PC-3 (cell line): ENCODE measurements around the gene RBM18. TPM values are rescaled to one million over a fixed set of nuclear protein-coding genes. Genes with fewer than 3 reads are reported as not detected.

ENCODE experiments used
- ATAC-seq: fragments of 200-7000 bp; cut with Tn5 transposase; 2 replicates; pipeline ENCODE4 v1.9.1; 2020; ENCODE audit warnings: mild to moderate bottlenecking, moderate library complexity
- BruUV-seq: library from RNA; stranded (reverse); fragments of 400-500 nt; replicated peaks from 2 replicates; lab custom pipeline; 2021; lab: Mats Ljungman, UMichigan
- CTCF ChIA-PET: fragments of 300-600 bp; sonication (Branson Sonifier 250); formaldehyde crosslinking; loops from one replicate; lab custom pipeline; 2022; ENCODE audit warnings: antibody characterized with exemption; lab: Charles Lee
- POLR2A ChIA-PET: fragments of 300-600 bp; sonication (Branson Sonifier 250); formaldehyde crosslinking; loops from one replicate; lab custom pipeline; 2022; ENCODE audit warnings: antibody characterized with exemption; ENCODE audit not compliant: unreplicated experiment; lab: Charles Lee
- DNase-seq: peaks from one replicate; pipeline ENCODE4 v3.0.0-alpha.2; 2015
- H2AFZ ChIP-seq: fragments of 300-600 bp; sonication (generic); 2 replicates; pipeline ENCODE4 v1.6.0; 2016; ENCODE audit warnings: antibody characterized with exemption, low read length
- H3F3A ChIP-seq: fragments of 300-600 bp; sonication (generic); one replicate; pipeline ENCODE4 v1.6.0; 2017; ENCODE audit warnings: antibody characterized with exemption, low read length, control low read depth, mild to moderate bottlenecking; ENCODE audit not compliant: unreplicated experiment
- H3K27ac ChIP-seq: fragments of 300-600 bp; sonication (generic); 2 replicates; pipeline ENCODE4 v1.5.1; 2016; ENCODE audit warnings: mild to moderate bottlenecking, low read length
- H3K27me3 ChIP-seq: fragments of 300-600 bp; sonication (generic); 2 replicates; pipeline ENCODE4 v1.6.1; 2016; ENCODE audit warnings: low read length, mixed read lengths
- H3K36me3 ChIP-seq: fragments of 300-600 bp; sonication (generic); 2 replicates; pipeline ENCODE4 v1.6.1; 2016; ENCODE audit warnings: low read depth, mixed run types, low read length, mixed read lengths
- H3K4me1 ChIP-seq: fragments of 300-600 bp; sonication (generic); 2 replicates; pipeline ENCODE4 v1.5.1; 2016; ENCODE audit warnings: low read length; ENCODE audit not compliant: insufficient read depth
- H3K4me2 ChIP-seq: fragments of 300-600 bp; sonication (generic); 2 replicates; pipeline ENCODE4 v1.6.0; 2016; ENCODE audit warnings: low read length
- H3K4me3 ChIP-seq: fragments of 300-600 bp; sonication (generic); 2 replicates; pipeline ENCODE4 v1.5.1; 2016; ENCODE audit warnings: mild to moderate bottlenecking, low read length, mixed read lengths
- H3K79me2 ChIP-seq: fragments of 300-600 bp; sonication (generic); 2 replicates; pipeline ENCODE4 v1.6.1; 2017; ENCODE audit warnings: low read length, mixed read lengths
- H3K9ac ChIP-seq: fragments of 300-600 bp; sonication (generic); 2 replicates; pipeline ENCODE4 v1.6.0; 2016; ENCODE audit warnings: mild to moderate bottlenecking, low read length
- H3K9me2 ChIP-seq: fragments of 300-600 bp; sonication (generic); replicated peaks from 2 replicates; pipeline ENCODE4 v1.6.1; 2016; ENCODE audit warnings: mixed run types, low read length, mixed read lengths
- H3K9me3 ChIP-seq: fragments of 300-600 bp; sonication (generic); 2 replicates; pipeline ENCODE4 v1.6.1; 2016; ENCODE audit warnings: low read length, mixed read lengths
- H4K20me1 ChIP-seq: fragments of 300-600 bp; sonication (generic); 2 replicates; pipeline ENCODE4 v1.6.1; 2016; ENCODE audit warnings: low read length, mixed read lengths
- CTCF ChIP-seq: fragments of 300-600 bp; sonication (generic); conservative IDR thresholded peaks from 2 replicates; pipeline ENCODE4 v1.5.1; 2017; ENCODE audit warnings: antibody characterized with exemption, low read depth, mild to moderate bottlenecking, low read length
- EZH2 ChIP-seq: fragments of 300-600 bp; sonication (generic); IDR thresholded peaks from one replicate; pipeline ENCODE4 v1.6.1; 2017; ENCODE audit warnings: antibody characterized with exemption, mild to moderate bottlenecking, low read length; ENCODE audit not compliant: unreplicated experiment
- EZH2phosphoT487 ChIP-seq: fragments of 300-600 bp; sonication (generic); IDR thresholded peaks from 2 replicates; pipeline ENCODE4 v1.6.1; 2018; ENCODE audit warnings: mild to moderate bottlenecking, antibody characterized with exemption, low read length, borderline replicate concordance
- intact Hi-C: fragments of 100-400 bp; cut with micrococcal nuclease; formaldehyde crosslinking; loops from 2 replicates; pipeline ENCODE4 v1.9.0; 2023
- total RNA-seq: library from RNA; depleted of rRNA; stranded (reverse); fragments of >200 nt; gene quantifications from 2 replicates; pipeline ENCODE4 v1.2.3, GENCODE V29; 2014

RBM18 gene
- total RNA-seq, 1 experiment from 2014 or later: 8.3 TPM

GRCh38 chr9:122213102-122213588, 51.5 kb downstream of the RBM18 start:
- Histone ChIP-seq H2AFZ (peak overlapping the region; percentile 77), H3K27ac (no peak overlapping the region), H3K9ac (peak overlapping the region; percentile 60), H3K79me2 (peaks cover 23% of the 10 kb centered on the region), H3K36me3 (no peaks in the 10 kb centered on the region), H3K4me2 (peak overlapping the region; percentile 91), H4K20me1 (no peaks in the 10 kb centered on the region), H3K4me3 (peak overlapping the region; percentile 67), H3K9me2 (no peaks in the 10 kb centered on the region), H3F3A (no peaks in the 10 kb centered on the region), H3K9me3 (no peaks in the 10 kb centered on the region), H3K27me3 (no peaks in the 10 kb centered on the region), H3K4me1 (peaks cover 24% of the 10 kb centered on the region)
- DNase-seq: no peak
- ChIA-PET POLR2A (no interaction called here), CTCF (no interaction called here)
- TSS peak; percentile 45 for BruUV-seq
- intact Hi-C loops: no loop called here
- TF ChIP-seq EZH2phosphoT487: no peak
- no peak for TF ChIP-seq CTCF
- TF ChIP-seq EZH2: no peak
- ATAC-seq: no peak

GRCh38 chr9:122212473-122213004, 52.1 kb downstream of the RBM18 start:
- ATAC-seq (no peak), DNase-seq (no peak)
- no peaks in the 10 kb centered on the region for H3K9me2 ChIP-seq
- intact Hi-C loops: no loop called here
- H3K79me2 ChIP-seq: peaks cover 23% of the 10 kb centered on the region
- H3K4me3 ChIP-seq: peak overlapping the region; percentile 67; the same call in 1 of the 2 replicates
- H4K20me1 ChIP-seq: no peaks in the 10 kb centered on the region
- H3K9me3 ChIP-seq: no peaks in the 10 kb centered on the region
- ChIA-PET POLR2A (no interaction called here), CTCF (interaction anchor here (0.6 kb wide), 1 partner anchor 44 kb away, joined by 3 read pairs; no protein-coding TSS in a partner anchor)
- BruUV-seq: no TSS peak
- H3K27ac ChIP-seq: no peak overlapping the region
- peaks cover 18% of the 10 kb centered on the region for H3K4me1 ChIP-seq
- peak overlapping the region; percentile 91 for H3K4me2 ChIP-seq
- no peaks in the 10 kb centered on the region for H3K27me3 ChIP-seq
- no peak overlapping the region for H2AFZ ChIP-seq
- H3K9ac ChIP-seq: no peak overlapping the region
- TF ChIP-seq EZH2phosphoT487: no peak
- no peak for TF ChIP-seq EZH2
- TF ChIP-seq CTCF: no peak
- no peaks in the 10 kb centered on the region for H3F3A ChIP-seq
- no peaks in the 10 kb centered on the region for H3K36me3 ChIP-seq

GRCh38 chr9:122209451-122209850, 55.2 kb downstream of the RBM18 start:
- no peaks in the 10 kb centered on the region for H3K9me3 ChIP-seq
- TF ChIP-seq EZH2 (no peak), EZH2phosphoT487 (no peak), CTCF (no peak)
- intact Hi-C loops: no loop called here
- ATAC-seq (no peak), DNase-seq (no peak)
- H4K20me1 ChIP-seq: no peaks in the 10 kb centered on the region
- H3K9me2 ChIP-seq: no peaks in the 10 kb centered on the region
- no peak overlapping the region for H2AFZ ChIP-seq
- H3K9ac ChIP-seq: no peak overlapping the region
- no peak overlapping the region for H3K4me2 ChIP-seq
- no peaks in the 10 kb centered on the region for H3F3A ChIP-seq
- POLR2A ChIA-PET: no interaction called here
- no peak overlapping the region for H3K27ac ChIP-seq
- CTCF ChIA-PET: no interaction called here
- H3K4me1 ChIP-seq: peaks cover 13% of the 10 kb centered on the region
- H3K79me2 ChIP-seq: peaks cover 23% of the 10 kb centered on the region
- no peaks in the 10 kb centered on the region for H3K27me3 ChIP-seq
- H3K4me3 ChIP-seq: no peak overlapping the region
- H3K36me3 ChIP-seq: no peaks in the 10 kb centered on the region
- BruUV-seq: no TSS peak
